A673 (cell line): ENCODE measurements around the gene VSTM2L. TPM values are rescaled to one million over a fixed set of nuclear protein-coding genes. Genes with fewer than 3 reads are reported as not detected.

Experiments
- BruUV-seq: library from RNA; stranded (reverse); fragments of 400-500 nt; replicated peaks from 2 replicates; lab custom pipeline; 2021; lab: Mats Ljungman, UMichigan
- CTCF ChIA-PET: fragments of 300-600 bp; sonication (Branson Sonifier 250); formaldehyde crosslinking; loops from one replicate; lab custom pipeline; 2022; ENCODE audit warnings: antibody characterized with exemption; lab: Charles Lee
- POLR2A ChIA-PET: fragments of 300-600 bp; sonication (Branson Sonifier 250); formaldehyde crosslinking; loops from one replicate; lab custom pipeline; 2022; ENCODE audit warnings: antibody characterized with exemption; ENCODE audit not compliant: low non-redundant PET; lab: Charles Lee
- DNase-seq: peaks from one replicate; pipeline ENCODE4 v3.0.0-alpha.2; 2015; ENCODE audit warnings: low spot score
- H3K27ac ChIP-seq: fragments of 200-600 bp; sonication (generic); 2 replicates; pipeline ENCODE4 v1.5.1; 2016; ENCODE audit warnings: mixed run types, low read depth, mild to moderate bottlenecking, mixed read lengths, antibody characterized with exemption, low read length; ENCODE audit not compliant: poor library complexity, severe bottlenecking
- H3K27me3 ChIP-seq: fragments of 200-600 bp; sonication (generic); replicated peaks from 2 replicates; pipeline ENCODE4 v1.6.1; 2017; ENCODE audit warnings: mixed run types, low read depth, mild to moderate bottlenecking, mixed read lengths, antibody characterized with exemption, low read length; ENCODE audit not compliant: insufficient read depth, poor library complexity
- H3K36me3 ChIP-seq: fragments of 200-600 bp; sonication (generic); 2 replicates; pipeline ENCODE4 v1.6.1; 2016; ENCODE audit warnings: mixed run types, mild to moderate bottlenecking, mixed read lengths, antibody characterized with exemption, low read length; ENCODE audit not compliant: insufficient read depth, poor library complexity, severe bottlenecking
- H3K4me1 ChIP-seq: fragments of 200-600 bp; sonication (generic); 2 replicates; pipeline ENCODE4 v1.6.1; 2017; ENCODE audit warnings: mixed run types, mild to moderate bottlenecking, mixed read lengths, antibody characterized with exemption, low read length; ENCODE audit not compliant: insufficient read depth, poor library complexity, severe bottlenecking
- H3K4me3 ChIP-seq: fragments of 200-600 bp; sonication (generic); 2 replicates; pipeline ENCODE4 v1.5.1; 2016; ENCODE audit warnings: low read depth, mixed run types, mild to moderate bottlenecking, mixed read lengths, low read length; ENCODE audit not compliant: poor library complexity, severe bottlenecking
- H3K9me3 ChIP-seq: fragments of 200-600 bp; sonication (generic); 2 replicates; pipeline ENCODE4 v1.6.1; 2016; ENCODE audit warnings: mixed run types, low read depth, mild to moderate bottlenecking, mixed read lengths, antibody characterized with exemption, low read length; ENCODE audit not compliant: poor library complexity, severe bottlenecking
- EZH2 ChIP-seq: fragments of 200-600 bp; sonication (generic); IDR thresholded peaks from 2 replicates; pipeline ENCODE4 v1.6.1; 2017; ENCODE audit warnings: borderline replicate concordance, low read depth, mild to moderate bottlenecking, mixed read lengths, antibody characterized with exemption, low read length; ENCODE audit not compliant: poor library complexity, severe bottlenecking
- intact Hi-C: fragments of 100-400 bp; cut with micrococcal nuclease; formaldehyde crosslinking; loops from one replicate; pipeline ENCODE4 v1.10.0; 2022; ENCODE audit not compliant: unreplicated experiment
- total RNA-seq: library from RNA; stranded (reverse); gene quantifications from 2 replicates; pipeline ENCODE4 v1.2.3, GENCODE V29; 2021
- TF ChIP-seq, protein P1 (sequence below): fragments of 300-800, 200-600 bp; sonication (generic); conservative IDR thresholded peaks from 2 replicates; pipeline ENCODE4 v1.5.1; 2017; ENCODE audit warnings: low read depth, mild to moderate bottlenecking, antibody characterized with exemption, low read length, moderate library complexity, mixed read lengths

VSTM2L gene
- total RNA-seq, 1 experiment from 2014 or later: 23.3 TPM

DNA sequence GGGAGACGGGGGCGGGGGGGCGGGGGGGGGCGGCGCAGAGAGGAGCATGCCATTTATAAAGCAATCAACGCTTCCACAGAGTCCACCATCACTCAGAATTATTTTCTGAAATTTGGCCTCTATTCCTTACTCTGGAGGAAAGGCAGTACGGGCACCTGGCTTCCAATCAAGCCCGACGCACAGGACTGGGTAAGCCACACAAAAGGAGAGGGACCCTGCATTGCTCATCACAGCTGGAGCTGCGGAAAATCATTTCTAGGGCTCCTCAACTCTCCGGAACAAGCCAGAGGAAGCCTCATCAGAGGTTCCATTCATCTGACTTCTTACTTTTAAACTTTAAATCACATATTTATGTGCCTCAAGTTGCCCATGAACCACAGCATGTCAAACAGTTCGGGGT is 74.4 kb downstream of the VSTM2L start:
- BruUV-seq: no TSS peak
- ChIA-PET CTCF (no interaction called here), POLR2A (no interaction called here)
- no peak for TF ChIP-seq EZH2
- TF ChIP-seq, protein P1, sequence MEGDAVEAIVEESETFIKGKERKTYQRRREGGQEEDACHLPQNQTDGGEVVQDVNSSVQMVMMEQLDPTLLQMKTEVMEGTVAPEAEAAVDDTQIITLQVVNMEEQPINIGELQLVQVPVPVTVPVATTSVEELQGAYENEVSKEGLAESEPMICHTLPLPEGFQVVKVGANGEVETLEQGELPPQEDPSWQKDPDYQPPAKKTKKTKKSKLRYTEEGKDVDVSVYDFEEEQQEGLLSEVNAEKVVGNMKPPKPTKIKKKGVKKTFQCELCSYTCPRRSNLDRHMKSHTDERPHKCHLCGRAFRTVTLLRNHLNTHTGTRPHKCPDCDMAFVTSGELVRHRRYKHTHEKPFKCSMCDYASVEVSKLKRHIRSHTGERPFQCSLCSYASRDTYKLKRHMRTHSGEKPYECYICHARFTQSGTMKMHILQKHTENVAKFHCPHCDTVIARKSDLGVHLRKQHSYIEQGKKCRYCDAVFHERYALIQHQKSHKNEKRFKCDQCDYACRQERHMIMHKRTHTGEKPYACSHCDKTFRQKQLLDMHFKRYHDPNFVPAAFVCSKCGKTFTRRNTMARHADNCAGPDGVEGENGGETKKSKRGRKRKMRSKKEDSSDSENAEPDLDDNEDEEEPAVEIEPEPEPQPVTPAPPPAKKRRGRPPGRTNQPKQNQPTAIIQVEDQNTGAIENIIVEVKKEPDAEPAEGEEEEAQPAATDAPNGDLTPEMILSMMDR: no peak
- Histone ChIP-seq H3K9me3 (no peaks in the 10 kb centered on the region), H3K4me3 (no peak overlapping the region), H3K36me3 (no peaks in the 10 kb centered on the region), H3K4me1 (peaks cover 10% of the 10 kb centered on the region), H3K27me3 (no peaks in the 10 kb centered on the region), H3K27ac (no peak overlapping the region)
- peak; percentile 23 for DNase-seq
- intact Hi-C loops: no loop called here

DNA sequence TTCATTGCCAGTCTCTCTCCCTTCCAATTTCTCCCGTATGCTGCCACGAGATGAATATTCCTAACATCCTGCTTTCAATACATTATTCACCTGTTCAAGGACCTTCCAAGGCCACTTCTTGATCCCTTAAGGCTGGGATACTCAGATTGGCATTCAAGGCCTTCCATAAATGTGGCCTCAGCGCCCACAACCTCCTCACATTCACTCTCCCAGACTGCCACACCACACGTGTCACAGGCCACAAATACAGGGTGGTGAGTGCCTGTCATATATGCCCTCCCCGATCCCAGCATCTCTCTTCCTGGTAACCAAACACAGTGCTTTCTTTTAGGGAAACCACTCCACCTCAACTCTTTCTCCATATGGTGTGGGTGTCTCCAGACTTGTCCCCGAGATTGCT is 74.9 kb downstream of the VSTM2L start:
- no peaks in the 10 kb centered on the region for H3K27me3 ChIP-seq
- no peak for DNase-seq
- no peak overlapping the region for H3K4me3 ChIP-seq
- peaks cover 10% of the 10 kb centered on the region for H3K4me1 ChIP-seq
- BruUV-seq: no TSS peak
- TF ChIP-seq EZH2: no peak
- ChIA-PET POLR2A (no interaction called here), CTCF (no interaction called here)
- H3K27ac ChIP-seq: no peak overlapping the region
- no peaks in the 10 kb centered on the region for H3K9me3 ChIP-seq
- H3K36me3 ChIP-seq: no peaks in the 10 kb centered on the region
- intact Hi-C loops: no loop called here

DNA sequence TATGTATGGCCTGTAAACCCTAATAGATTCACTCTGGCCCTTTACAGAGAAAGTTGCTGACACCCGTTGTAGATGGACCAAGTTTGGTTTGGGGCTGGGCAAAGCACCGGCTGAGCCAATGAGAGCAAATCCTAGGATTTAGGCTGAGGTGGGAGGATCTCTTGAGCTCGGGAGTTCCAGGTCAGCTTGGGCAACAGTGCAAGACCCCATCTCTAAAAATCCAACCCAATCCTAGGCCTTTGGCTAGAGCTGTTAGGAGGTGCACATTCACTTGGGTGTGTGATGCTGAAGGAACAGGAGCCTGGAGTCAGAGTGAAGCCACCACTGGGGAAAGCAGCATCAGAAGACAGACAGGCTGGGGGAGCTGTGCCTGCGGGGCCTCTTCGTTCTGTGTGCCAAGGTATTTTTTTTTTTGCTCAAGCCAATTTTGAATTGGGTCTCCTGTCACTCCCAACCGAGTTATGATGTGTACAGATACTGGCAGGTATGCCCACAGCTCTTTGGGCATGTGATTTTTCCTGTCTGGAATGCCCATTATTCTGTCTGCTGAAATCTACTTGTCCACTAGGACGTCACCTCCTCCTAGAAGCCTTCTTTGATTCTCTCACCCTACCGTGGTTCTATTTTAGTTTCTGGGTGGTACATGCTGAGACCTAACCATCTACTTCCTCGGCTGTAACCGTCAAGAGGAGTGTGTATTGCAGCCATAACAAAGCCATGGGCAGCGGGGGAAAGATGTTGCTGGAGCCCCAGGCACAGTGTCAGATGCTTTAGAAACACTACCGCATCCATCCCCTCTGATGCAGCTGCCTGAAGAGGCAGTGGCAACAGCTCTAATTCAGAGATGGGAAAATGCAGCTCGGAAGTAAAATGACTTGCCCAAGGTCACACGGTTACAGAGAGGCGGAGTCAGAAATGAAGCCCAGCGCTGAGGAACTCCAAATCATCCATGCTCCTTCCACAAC is 76.4 kb downstream of the VSTM2L start:
- Histone ChIP-seq H3K9me3 (no peaks in the 10 kb centered on the region), H3K27me3 (no peaks in the 10 kb centered on the region), H3K27ac (no peak overlapping the region), H3K4me3 (no peak overlapping the region), H3K4me1 (peaks cover 10% of the 10 kb centered on the region), H3K36me3 (no peaks in the 10 kb centered on the region)
- POLR2A ChIA-PET: no interaction called here
- no TSS peak for BruUV-seq
- TF ChIP-seq EZH2: no peak
- TF ChIP-seq, protein P1: no peak
- intact Hi-C loops: no loop called here
- no peak for DNase-seq
- CTCF ChIA-PET: no interaction called here

DNA sequence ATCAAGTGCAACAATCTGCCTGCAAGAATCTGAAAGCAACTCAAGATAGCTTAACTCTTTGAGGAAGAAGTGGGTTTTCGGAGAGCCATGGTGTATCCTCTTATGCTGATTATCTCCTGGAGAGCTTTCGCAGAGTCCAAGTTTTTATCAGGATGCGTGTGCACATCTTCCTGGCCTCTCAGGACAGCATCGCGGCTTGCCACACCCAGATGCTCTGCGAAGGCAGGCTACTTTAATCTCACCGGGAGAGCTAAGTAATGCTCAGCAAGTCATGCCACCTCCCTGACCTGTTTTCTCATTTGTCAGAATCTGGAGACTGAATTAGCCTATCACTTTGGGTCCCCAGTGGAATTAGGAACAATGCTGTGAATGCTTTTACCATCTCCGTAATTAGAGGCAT is 77.5 kb downstream of the VSTM2L start:
- POLR2A ChIA-PET: no interaction called here

More for the DNA sequence above, 77.5 kb downstream of the VSTM2L start:
- Histone ChIP-seq H3K4me3 (no peak overlapping the region), H3K9me3 (no peaks in the 10 kb centered on the region), H3K27ac (no peak overlapping the region), H3K36me3 (no peaks in the 10 kb centered on the region), H3K27me3 (no peaks in the 10 kb centered on the region), H3K4me1 (peaks cover 10% of the 10 kb centered on the region)
- BruUV-seq: no TSS peak
- no peak for DNase-seq
- no peak for TF ChIP-seq EZH2
- TF ChIP-seq, protein P1: no peak
- CTCF ChIA-PET: no interaction called here
- intact Hi-C loops: loop anchor here (5.0 kb wide), 1 partner anchor 328 kb away; no protein-coding TSS in a partner anchor
